Keratinocyte (primary cell): ENCODE data around the gene PARP9. TPM values are rescaled to one million over a fixed set of nuclear protein-coding genes. Genes with fewer than 3 reads are reported as not detected.
"Not testable (repeated sequence)": the region's sequence is repeated elsewhere in the genome, so short reads cannot be mapped to it uniquely, and the experiment has no call there.

Source experiments
- DNase-seq: peaks from one replicate; pipeline ENCODE4 v3.0.0-alpha.2; 2011; ENCODE audit warnings: low read depth, missing footprints, low spot score
- FAIRE-seq: peaks from 2 replicates; lab custom pipeline; 2011; peaks lifted over from hg19 to GRCh38; lab: Jason Lieb, UNC
- H2AFZ ChIP-seq: 2 replicates; pipeline ENCODE4 v1.6.0; 2012; ENCODE audit warnings: low read length, control low read depth, inconsistent platforms; ENCODE audit not compliant: control insufficient read depth
- H3K27ac ChIP-seq: 2 replicates; pipeline ENCODE4 v1.5.1; 2011; ENCODE audit warnings: low read length; ENCODE audit not compliant: control insufficient read depth, insufficient read depth
- H3K27me3 ChIP-seq: 3 replicates; pipeline ENCODE4 v1.6.0; 2011; ENCODE audit warnings: low read length; ENCODE audit not compliant: control insufficient read depth, insufficient read depth; ENCODE audit errors: extremely low read depth
- H3K36me3 ChIP-seq, 2 experiments: 2 replicates in 1 of 2; 3 replicates in 1 of 2; pipeline ENCODE4 v1.5.1; 2011; ENCODE audit warnings: low read length in 2 of 2, mild to moderate bottlenecking in 1 of 2; ENCODE audit not compliant: control insufficient read depth in 2 of 2, insufficient read depth in 2 of 2; ENCODE audit errors: extremely low read depth in 1 of 2
- H3K4me1 ChIP-seq: 3 replicates; pipeline ENCODE4 v1.5.1; 2011; ENCODE audit warnings: low read length; ENCODE audit not compliant: control insufficient read depth, insufficient read depth; ENCODE audit errors: extremely low read depth
- H3K4me2 ChIP-seq: 3 replicates; pipeline ENCODE4 v1.6.0; 2011; ENCODE audit warnings: low read depth, low read length; ENCODE audit not compliant: control insufficient read depth, insufficient read depth; ENCODE audit errors: extremely low read depth
- H3K4me3 ChIP-seq, 3 experiments: fragments of 200-600 bp in 1 of 3; sonication (generic) in 1 of 3; 2 replicates in 2 of 3; 3 replicates in 1 of 3; pipeline ENCODE4 v1.5.1; 2011 to 2016; ENCODE audit warnings: low read length in 3 of 3, mild to moderate bottlenecking in 3 of 3, control low read depth in 2 of 3, inconsistent platforms in 1 of 3, low read depth in 1 of 3, mixed read lengths in 1 of 3, mixed run types in 1 of 3, moderate library complexity in 1 of 3; ENCODE audit not compliant: control insufficient read depth in 2 of 3, insufficient read depth in 2 of 3; ENCODE audit errors: extremely low read depth in 1 of 3
- H3K79me2 ChIP-seq: 2 replicates; pipeline ENCODE4 v1.6.0; 2012; ENCODE audit warnings: low read length; ENCODE audit not compliant: control insufficient read depth, insufficient read depth
- H3K9ac ChIP-seq: 3 replicates; pipeline ENCODE4 v1.6.0; 2011; ENCODE audit warnings: low read length; ENCODE audit not compliant: control insufficient read depth, insufficient read depth; ENCODE audit errors: extremely low read depth
- H3K9me1 ChIP-seq: 3 replicates; pipeline ENCODE4 v1.6.0; 2011; ENCODE audit warnings: low read length; ENCODE audit not compliant: control insufficient read depth, insufficient read depth; ENCODE audit errors: extremely low read depth
- H3K9me3 ChIP-seq: 2 replicates; pipeline ENCODE4 v1.5.1; 2012; ENCODE audit warnings: low read depth, low read length; ENCODE audit not compliant: control insufficient read depth
- H4K20me1 ChIP-seq: 3 replicates; pipeline ENCODE4 v1.6.0; 2011; ENCODE audit warnings: low read length; ENCODE audit not compliant: control insufficient read depth, insufficient read depth; ENCODE audit errors: extremely low read depth
- CTCF ChIP-seq, 3 experiments: IDR thresholded peaks in 1 of 3; conservative IDR thresholded peaks in 1 of 3; optimal IDR thresholded peaks in 1 of 3; 2 replicates in 2 of 3; 3 replicates in 1 of 3; pipeline versions ENCODE3 to v1.5.1; 2011; ENCODE audit warnings: low read length in 3 of 3, mild to moderate bottlenecking in 3 of 3, moderate library complexity in 2 of 3, control low read depth in 1 of 3, inconsistent platforms in 1 of 3; ENCODE audit not compliant: insufficient read depth in 2 of 3; ENCODE audit errors: extremely low read depth in 1 of 3
- EZH2 ChIP-seq: IDR thresholded peaks from one replicate; pipeline ENCODE4 v1.6.1; 2012; ENCODE audit warnings: inconsistent platforms, mild to moderate bottlenecking, low read length, moderate library complexity
- dilution Hi-C: fragments of 300-500 bp; cut with MboI; formaldehyde crosslinking; loops from one replicate; pipeline ENCODE4 v1.7.0; 2020; ENCODE audit warnings: low sequenced_read_pairs; ENCODE audit not compliant: extremely low pct_ligation_motif_present
- polyA plus RNA-seq, 5 experiments: library from polyadenylated mRNA; depleted of rRNA in 3 of 5; stranded (reverse) in 3 of 5; stranded (forward) in 1 of 5; unstranded in 1 of 5; fragments of >200 nt; gene quantifications; 1 replicate in 1 of 5; 2 replicates in 3 of 5; 3 replicates in 1 of 5; pipeline versions ENCODE4 v1.2.1 to v1.2.3, GENCODE V29; 2011 to 2012; ENCODE audit warnings: missing spikeins in 2 of 5, low read depth in 1 of 5, low replicate concordance in 1 of 5

The PARP9 gene
- polyA plus RNA-seq, 1 donor (not counting 4 experiments of a cell fraction or from before 2014, with no cell fraction given): 70.1 TPM

GRCh38 chr3:122568755-122569154, 4.7 kb upstream of the PARP9 start:
- Histone ChIP-seq H3K9ac (no peak overlapping the region), H4K20me1 (no peaks in the 10 kb centered on the region), H3K79me2 (peaks cover 11% of the 10 kb centered on the region), H3K4me3 (no peak overlapping the region), H2AFZ (no peak overlapping the region), H3K9me3 (no peaks in the 10 kb centered on the region), H3K27me3 (no peaks in the 10 kb centered on the region), H3K36me3 (peaks cover 4 to 17% of the 10 kb centered on the region in 2 experiments), H3K27ac (no peak overlapping the region), H3K4me2 (no peak overlapping the region), H3K4me1 (peaks cover 22% of the 10 kb centered on the region), H3K9me1 (no peaks in the 10 kb centered on the region)
- FAIRE-seq: no peak
- no peak for TF ChIP-seq CTCF (optimal IDR thresholded peaks at IDR 0.05 in 1 of 3, IDR thresholded peaks at IDR 0.05 in 1 of 3, conservative IDR thresholded peaks at IDR 0.05 in 1 of 3; ENCODE audit: extremely low read depth in 1 of 3, insufficient read depth in 2 of 3, low read length in 3 of 3)
- no peak for TF ChIP-seq EZH2
- dilution Hi-C loops: no loop called here
- no peak for DNase-seq

- H3K9me3 ChIP-seq, H3K27me3 ChIP-seq, H2AFZ ChIP-seq, FAIRE-seq, H4K20me1 ChIP-seq, H3K9me1 ChIP-seq, H3K4me3 ChIP-seq, H3K9ac ChIP-seq, H3K4me2 ChIP-seq, DNase-seq, H3K27ac ChIP-seq, dilution Hi-C loops: not testable (repeated sequence)
- Histone ChIP-seq H3K4me1 (peaks cover 22% of the 10 kb centered on the region), H3K36me3 (peaks cover 4 to 17% of the 10 kb centered on the region in 2 experiments), H3K79me2 (peaks cover 15% of the 10 kb centered on the region)
Measured at GRCh38 chr3:122568131-122568530, 4.0 kb upstream of the PARP9 start.

- H3K9me3 ChIP-seq: no peaks in the 10 kb centered on the region
- H3K27ac ChIP-seq: peak overlapping the region; percentile 85
- peak overlapping the region; percentile 92 for H3K9ac ChIP-seq
- dilution Hi-C loops: no loop called here
- FAIRE-seq: no peak
- no peak for TF ChIP-seq CTCF (optimal IDR thresholded peaks at IDR 0.05 in 1 of 3, IDR thresholded peaks at IDR 0.05 in 1 of 3, conservative IDR thresholded peaks at IDR 0.05 in 1 of 3; ENCODE audit: extremely low read depth in 1 of 3, insufficient read depth in 2 of 3, low read length in 3 of 3)
- TF ChIP-seq EZH2: no peak
- peak overlapping the region; percentile 80 for H2AFZ ChIP-seq
- peaks cover 21% of the 10 kb centered on the region for H3K79me2 ChIP-seq
- no peak for DNase-seq
- no peaks in the 10 kb centered on the region for H4K20me1 ChIP-seq
- H3K4me3 ChIP-seq: peak overlapping the region; percentile 61 to 88 (median 75)
- H3K36me3 ChIP-seq: peaks cover 4 to 10% of the 10 kb centered on the region in 2 experiments
- peaks cover 9% of the 10 kb centered on the region for H3K4me1 ChIP-seq
- H3K4me2 ChIP-seq: peak overlapping the region; percentile 88
- no peaks in the 10 kb centered on the region for H3K27me3 ChIP-seq
- no peaks in the 10 kb centered on the region for H3K9me1 ChIP-seq
Measured at GRCh38 chr3:122563717-122564025, 429 bp downstream of the PARP9 start.
